B cell (primary cell): ENCODE results near the gene KRTAP21-1.

Experiments used
- EZH2 ChIP-seq: IDR thresholded peaks from 2 replicates; pipeline ENCODE4 v1.6.1; 2012; ENCODE audit warnings: borderline replicate concordance, low read depth, mild to moderate bottlenecking, moderate library complexity, low read length; ENCODE audit not compliant: insufficient read depth, poor library complexity, severe bottlenecking
- TF ChIP-seq, protein P1 (sequence below): fragments of 200-600 bp; IDR thresholded peaks from one replicate; pipeline ENCODE4 v1.8.0; 2022; ENCODE audit warnings: antibody characterized with exemption, mild to moderate bottlenecking

DNA sequence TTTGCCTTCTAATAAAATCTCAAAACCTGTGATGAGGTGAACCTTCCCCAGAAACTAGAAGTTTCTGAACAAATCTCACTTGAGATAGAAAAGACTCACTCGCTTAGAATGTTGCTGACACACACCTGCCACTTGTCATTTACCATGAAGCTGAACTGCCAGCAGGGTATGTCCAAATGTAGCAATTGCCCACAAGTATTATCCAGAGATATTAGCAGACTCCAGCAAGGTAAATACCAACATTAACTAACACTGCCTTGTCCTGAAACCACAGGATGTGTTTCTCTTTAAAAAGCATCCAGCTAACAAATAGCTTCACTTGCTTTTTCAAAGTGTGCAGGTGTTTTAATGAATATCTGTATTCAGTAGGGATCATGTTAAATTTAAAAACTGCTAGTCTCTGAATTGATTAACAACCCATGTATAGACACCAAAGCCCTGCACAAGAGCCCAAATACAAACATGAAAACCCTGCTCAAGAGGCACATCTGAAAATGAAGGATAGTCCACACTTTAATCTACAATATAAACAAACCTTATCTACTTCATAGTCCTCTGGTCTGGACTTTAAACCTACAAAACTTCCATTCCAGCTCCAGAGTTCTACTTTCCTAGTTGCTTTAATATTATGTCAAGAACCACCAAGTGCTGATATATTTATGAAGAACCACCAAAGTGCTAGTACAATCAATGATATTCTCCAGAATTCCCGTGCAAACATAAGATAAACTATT, 38.5 kb upstream of the KRTAP21-1 start:
- TF ChIP-seq, protein P1, sequence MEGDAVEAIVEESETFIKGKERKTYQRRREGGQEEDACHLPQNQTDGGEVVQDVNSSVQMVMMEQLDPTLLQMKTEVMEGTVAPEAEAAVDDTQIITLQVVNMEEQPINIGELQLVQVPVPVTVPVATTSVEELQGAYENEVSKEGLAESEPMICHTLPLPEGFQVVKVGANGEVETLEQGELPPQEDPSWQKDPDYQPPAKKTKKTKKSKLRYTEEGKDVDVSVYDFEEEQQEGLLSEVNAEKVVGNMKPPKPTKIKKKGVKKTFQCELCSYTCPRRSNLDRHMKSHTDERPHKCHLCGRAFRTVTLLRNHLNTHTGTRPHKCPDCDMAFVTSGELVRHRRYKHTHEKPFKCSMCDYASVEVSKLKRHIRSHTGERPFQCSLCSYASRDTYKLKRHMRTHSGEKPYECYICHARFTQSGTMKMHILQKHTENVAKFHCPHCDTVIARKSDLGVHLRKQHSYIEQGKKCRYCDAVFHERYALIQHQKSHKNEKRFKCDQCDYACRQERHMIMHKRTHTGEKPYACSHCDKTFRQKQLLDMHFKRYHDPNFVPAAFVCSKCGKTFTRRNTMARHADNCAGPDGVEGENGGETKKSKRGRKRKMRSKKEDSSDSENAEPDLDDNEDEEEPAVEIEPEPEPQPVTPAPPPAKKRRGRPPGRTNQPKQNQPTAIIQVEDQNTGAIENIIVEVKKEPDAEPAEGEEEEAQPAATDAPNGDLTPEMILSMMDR: no peak
- TF ChIP-seq EZH2: no peak
